Hepatocyte (in vitro differentiated cells): ENCODE data around the gene ARHGAP10. TPM values are rescaled to one million over a fixed set of nuclear protein-coding genes. Genes with fewer than 3 reads are reported as not detected.
A peak's percentile ranks its signal among the peaks of the same experiment; 100 is the strongest.

Experiments
- DNase-seq: peaks from one replicate; pipeline ENCODE4 v3.0.0-alpha.2; 2016; ENCODE audit warnings: low spot score
- H2AFZ ChIP-seq: fragments of 200-600 bp; sonication (generic); 2 replicates; pipeline ENCODE4 v1.6.0; 2016; ENCODE audit warnings: antibody characterized with exemption, mild to moderate bottlenecking
- H3K27ac ChIP-seq: fragments of 200-600 bp; sonication (generic); 2 replicates; pipeline ENCODE4 v1.5.1; 2016; ENCODE audit warnings: mild to moderate bottlenecking
- H3K27me3 ChIP-seq: fragments of 200-600 bp; sonication (generic); 2 replicates; pipeline ENCODE4 v1.6.1; 2016
- H3K36me3 ChIP-seq: fragments of 200-600 bp; sonication (generic); replicated peaks from 2 replicates; pipeline ENCODE4 v1.5.1; 2016; ENCODE audit warnings: low read depth; ENCODE audit not compliant: insufficient read depth
- H3K4me1 ChIP-seq: fragments of 200-600 bp; sonication (generic); 2 replicates; pipeline ENCODE4 v1.5.1; 2016; ENCODE audit warnings: mild to moderate bottlenecking, moderate library complexity; ENCODE audit not compliant: insufficient read depth
- H3K4me2 ChIP-seq: fragments of 200-600 bp; sonication (generic); 2 replicates; pipeline ENCODE4 v1.6.0; 2016
- H3K4me3 ChIP-seq: fragments of 200-600 bp; sonication (generic); 2 replicates; pipeline ENCODE4 v1.5.1; 2016; ENCODE audit warnings: mild to moderate bottlenecking
- H3K79me2 ChIP-seq: fragments of 200-600 bp; sonication (generic); 2 replicates; pipeline ENCODE4 v1.6.0; 2017; ENCODE audit warnings: mild to moderate bottlenecking
- H3K9me2 ChIP-seq: fragments of 200-600 bp; sonication (generic); replicated peaks from 2 replicates; pipeline ENCODE4 v1.6.0; 2017; ENCODE audit warnings: mild to moderate bottlenecking; ENCODE audit not compliant: insufficient read depth
- H3K9me3 ChIP-seq: fragments of 200-600 bp; sonication (generic); 2 replicates; pipeline ENCODE4 v1.5.1; 2016; ENCODE audit warnings: low read depth, mild to moderate bottlenecking
- H4K20me1 ChIP-seq: fragments of 200-600 bp; sonication (generic); 2 replicates; pipeline ENCODE4 v1.6.0; 2016; ENCODE audit warnings: mild to moderate bottlenecking; ENCODE audit not compliant: insufficient read depth, poor library complexity, severe bottlenecking
- EZH2 ChIP-seq: fragments of 200-600 bp; sonication (generic); IDR thresholded peaks from 2 replicates; pipeline ENCODE4 v1.6.1; 2016; ENCODE audit warnings: antibody characterized with exemption, mild to moderate bottlenecking, borderline replicate concordance
- EZH2phosphoT487 ChIP-seq: fragments of 200-600 bp; sonication (generic); IDR thresholded peaks from one replicate; pipeline ENCODE4 v1.6.1; 2018; ENCODE audit warnings: antibody characterized with exemption, mild to moderate bottlenecking, low read depth, moderate library complexity; ENCODE audit not compliant: unreplicated experiment, severe bottlenecking
- WGBS: methylation state at CpG from one replicate; pipeline ENCODE4 v1.1.6; 2016; ENCODE audit warnings: low lambda C conversion rate; ENCODE audit errors: missing lambda C conversion rate; 5-methylcytosine and 5-hydroxymethylcytosine counted together
- polyA plus RNA-seq: library from polyadenylated mRNA; unstranded; fragments of >200 nt; fragmentation: Nextera tagmentation; extraction: Ambion mirVana; gene quantifications from 2 replicates; pipeline ENCODE4 v1.2.1, GENCODE V29; 2016
- total RNA-seq: library from RNA; depleted of rRNA; stranded (reverse); fragments of >200 nt; gene quantifications from 2 replicates; pipeline ENCODE4 v1.2.3, GENCODE V29; 2014
- TF ChIP-seq, protein P1 (sequence below): fragments of 200-600 bp; sonication (generic); IDR thresholded peaks from 2 replicates; pipeline ENCODE4 v1.5.1; 2016; ENCODE audit warnings: antibody characterized with exemption, mild to moderate bottlenecking; ENCODE audit not compliant: poor library complexity

ARHGAP10 gene
- total and polyA plus RNA-seq, 2 experiments from 2014 or later, result 16.8 to 23.4 TPM

DNA sequence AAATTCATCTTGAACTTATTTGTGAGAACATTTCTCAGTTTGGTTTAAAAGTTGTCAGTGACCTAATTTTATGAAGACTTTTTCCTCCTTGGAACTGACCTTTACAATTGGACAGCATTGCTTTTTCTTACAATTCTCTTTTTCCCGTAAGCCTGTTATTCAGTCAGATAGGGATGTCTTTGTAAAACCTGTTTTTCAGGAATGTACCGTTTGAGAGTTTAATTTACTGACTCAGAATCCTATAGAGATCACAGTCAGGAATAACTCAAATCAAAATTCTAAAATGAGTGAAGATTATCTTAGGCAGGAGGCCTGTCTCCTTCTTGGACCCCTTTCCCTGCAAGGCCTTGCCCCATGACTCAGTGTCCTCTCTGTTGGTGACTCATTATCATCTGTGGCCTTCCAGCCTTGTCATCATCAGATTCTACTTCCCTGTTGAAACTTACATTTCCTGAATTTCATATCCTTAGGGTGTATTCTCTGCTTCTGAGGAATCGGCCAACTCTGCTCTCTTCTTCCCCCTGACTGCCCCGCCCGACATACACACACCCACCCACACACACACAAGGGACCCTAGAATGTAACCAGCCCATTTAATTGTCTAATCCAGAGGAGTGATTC, 99.8 kb downstream of the ARHGAP10 start:
- Histone ChIP-seq H3K27ac (peak overlapping the region; percentile 94), H3K4me3 (no peak overlapping the region), H3K27me3 (no peaks in the 10 kb centered on the region), H3K36me3 (no peaks in the 10 kb centered on the region), H3K9me2 (no peaks in the 10 kb centered on the region), H3K4me1 (peaks cover 28% of the 10 kb centered on the region), H4K20me1 (no peaks in the 10 kb centered on the region), H3K4me2 (peak overlapping the region; percentile 17), H3K9me3 (no peaks in the 10 kb centered on the region), H2AFZ (no peak overlapping the region), H3K79me2 (peaks cover 2% of the 10 kb centered on the region)
- WGBS, result 40% methylated on average over 5 of the region's 5 CpGs
- TF ChIP-seq, protein P1, sequence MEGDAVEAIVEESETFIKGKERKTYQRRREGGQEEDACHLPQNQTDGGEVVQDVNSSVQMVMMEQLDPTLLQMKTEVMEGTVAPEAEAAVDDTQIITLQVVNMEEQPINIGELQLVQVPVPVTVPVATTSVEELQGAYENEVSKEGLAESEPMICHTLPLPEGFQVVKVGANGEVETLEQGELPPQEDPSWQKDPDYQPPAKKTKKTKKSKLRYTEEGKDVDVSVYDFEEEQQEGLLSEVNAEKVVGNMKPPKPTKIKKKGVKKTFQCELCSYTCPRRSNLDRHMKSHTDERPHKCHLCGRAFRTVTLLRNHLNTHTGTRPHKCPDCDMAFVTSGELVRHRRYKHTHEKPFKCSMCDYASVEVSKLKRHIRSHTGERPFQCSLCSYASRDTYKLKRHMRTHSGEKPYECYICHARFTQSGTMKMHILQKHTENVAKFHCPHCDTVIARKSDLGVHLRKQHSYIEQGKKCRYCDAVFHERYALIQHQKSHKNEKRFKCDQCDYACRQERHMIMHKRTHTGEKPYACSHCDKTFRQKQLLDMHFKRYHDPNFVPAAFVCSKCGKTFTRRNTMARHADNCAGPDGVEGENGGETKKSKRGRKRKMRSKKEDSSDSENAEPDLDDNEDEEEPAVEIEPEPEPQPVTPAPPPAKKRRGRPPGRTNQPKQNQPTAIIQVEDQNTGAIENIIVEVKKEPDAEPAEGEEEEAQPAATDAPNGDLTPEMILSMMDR, result no peak
- TF ChIP-seq EZH2 (no peak), EZH2phosphoT487 (no peak)
- DNase-seq, result peak; percentile 61

DNA sequence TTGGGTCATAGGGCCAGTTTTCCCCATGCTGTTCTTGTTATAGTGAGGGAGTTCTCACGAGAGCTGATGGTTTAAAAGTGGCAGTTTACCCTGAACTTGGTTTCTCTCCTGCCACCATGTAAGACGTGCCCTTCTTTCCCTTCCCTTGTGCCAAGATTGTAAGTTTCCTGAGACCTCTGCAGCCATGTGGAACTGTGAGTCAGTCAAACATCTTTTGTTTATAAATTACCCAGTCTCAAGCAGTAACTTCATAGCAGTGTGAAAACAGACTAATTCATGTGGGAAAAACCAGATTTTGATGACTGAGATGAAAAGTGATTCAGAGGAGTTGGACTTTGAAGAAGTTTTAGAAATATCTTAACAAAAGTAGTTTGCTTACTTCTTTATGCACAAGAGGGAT, 101.4 kb downstream of the ARHGAP10 start:
- Histone ChIP-seq H4K20me1 (no peaks in the 10 kb centered on the region), H2AFZ (no peak overlapping the region), H3K79me2 (peaks cover 2% of the 10 kb centered on the region), H3K27me3 (no peaks in the 10 kb centered on the region), H3K27ac (no peak overlapping the region), H3K9me3 (no peaks in the 10 kb centered on the region), H3K36me3 (no peaks in the 10 kb centered on the region), H3K9me2 (no peaks in the 10 kb centered on the region), H3K4me3 (no peak overlapping the region), H3K4me2 (no peak overlapping the region), H3K4me1 (peaks cover 28% of the 10 kb centered on the region)
- 94% methylated on average over 2 of the region's 2 CpGs for WGBS
- DNase-seq, result no peak
- TF ChIP-seq, protein P1, result no peak
- TF ChIP-seq EZH2 (no peak), EZH2phosphoT487 (no peak)

DNA sequence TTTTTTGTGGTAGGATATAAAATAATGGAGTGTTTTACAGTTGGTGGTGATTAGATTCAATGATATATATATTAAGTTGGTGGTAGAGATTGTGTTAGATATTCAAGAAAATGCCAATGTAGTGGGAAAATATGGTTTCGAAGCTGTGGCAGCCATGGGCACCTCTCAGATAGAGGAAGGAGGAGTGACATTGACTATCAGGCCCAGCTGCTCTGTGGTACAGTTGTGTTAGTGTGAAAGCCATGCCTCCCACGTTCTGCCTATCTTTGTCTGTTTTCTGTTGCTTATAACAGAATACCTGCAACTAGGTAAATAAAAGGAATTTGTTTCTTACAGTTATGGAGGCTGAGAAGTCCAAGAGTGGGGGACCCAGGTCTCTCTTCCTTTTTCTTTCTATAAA, 101.9 kb downstream of the ARHGAP10 start:
- H3K79me2 ChIP-seq, result peaks cover 2% of the 10 kb centered on the region
- no peak for DNase-seq
- no peaks in the 10 kb centered on the region for H4K20me1 ChIP-seq
- H3K4me1 ChIP-seq, result peaks cover 28% of the 10 kb centered on the region
- no peak for TF ChIP-seq EZH2
- TF ChIP-seq, protein P1, result no peak
- no peak for TF ChIP-seq EZH2phosphoT487
- H2AFZ ChIP-seq, result no peak overlapping the region
- no peaks in the 10 kb centered on the region for H3K9me2 ChIP-seq
- no peaks in the 10 kb centered on the region for H3K9me3 ChIP-seq
- no peak overlapping the region for H3K4me3 ChIP-seq
- H3K4me2 ChIP-seq, result no peak overlapping the region
- WGBS, result 95% methylated on average over 2 of the region's 2 CpGs
- no peaks in the 10 kb centered on the region for H3K27me3 ChIP-seq
- no peak overlapping the region for H3K27ac ChIP-seq
- no peaks in the 10 kb centered on the region for H3K36me3 ChIP-seq
